SU-DHL-6 (cell line): ENCODE measurements around the gene GKN2.

Experiments used
- H2AFZ ChIP-seq: fragments of 200-600 bp; sonication (generic); 2 replicates; pipeline ENCODE4 v1.6.1; 2014; ENCODE audit warnings: low read depth, mild to moderate bottlenecking, moderate library complexity, mixed read lengths, antibody characterized with exemption, low read length; ENCODE audit not compliant: severe bottlenecking
- H3F3A ChIP-seq: fragments of 200-600 bp; shearing (Covaris generic); 2 replicates; pipeline ENCODE4 v1.6.0; 2016; ENCODE audit warnings: antibody characterized with exemption, mild to moderate bottlenecking; ENCODE audit not compliant: insufficient read depth
- H3K27ac ChIP-seq: fragments of 200-600 bp; sonication (generic); 2 replicates; pipeline ENCODE4 v1.5.1; 2016; ENCODE audit warnings: low read depth, mild to moderate bottlenecking, low read length, moderate library complexity, mixed read lengths
- H3K27me3 ChIP-seq: fragments of 200-600 bp; sonication (generic), shearing (Covaris generic); 2 replicates; pipeline ENCODE4 v1.6.0; 2014; ENCODE audit warnings: mild to moderate bottlenecking, low read length
- H3K36me3 ChIP-seq: fragments of 200-600 bp; sonication (generic); 2 replicates; pipeline ENCODE4 v1.6.1; 2014; ENCODE audit warnings: mild to moderate bottlenecking, low read length, mixed read lengths
- H3K4me2 ChIP-seq: fragments of 300-600, 200-600 bp; shearing (Covaris generic), sonication (generic); 2 replicates; pipeline ENCODE4 v1.6.0; 2014; ENCODE audit warnings: low read length, low read depth, mild to moderate bottlenecking; ENCODE audit not compliant: poor library complexity, severe bottlenecking
- H3K4me3 ChIP-seq: fragments of 200-600 bp; sonication (generic); 2 replicates; pipeline ENCODE4 v1.5.1; 2014; ENCODE audit warnings: antibody characterized with exemption, low read length, mild to moderate bottlenecking, mixed read lengths; ENCODE audit not compliant: insufficient read depth, poor library complexity, severe bottlenecking
- H3K79me2 ChIP-seq: fragments of 200-600 bp; sonication (generic); 2 replicates; pipeline ENCODE4 v1.6.1; 2014; ENCODE audit warnings: mild to moderate bottlenecking, low read length, moderate library complexity; ENCODE audit not compliant: insufficient read depth
- H3K9ac ChIP-seq: fragments of 200-600 bp; sonication (generic); 2 replicates; pipeline ENCODE4 v1.7.0; 2014; ENCODE audit warnings: mild to moderate bottlenecking, low read length
- H3K9me2 ChIP-seq: fragments of 200-600 bp; sonication (generic); replicated peaks from 2 replicates; pipeline ENCODE4 v1.6.1; 2014; ENCODE audit warnings: low read length; ENCODE audit not compliant: insufficient read depth
- H3K9me3 ChIP-seq: fragments of 200-600 bp; sonication (generic); 2 replicates; pipeline ENCODE4 v1.6.1; 2014; ENCODE audit warnings: low read length, mixed read lengths; ENCODE audit not compliant: insufficient read depth
- H4K20me1 ChIP-seq: fragments of 200-600 bp; sonication (generic); 2 replicates; pipeline ENCODE4 v1.6.1; 2014; ENCODE audit warnings: low read depth, mild to moderate bottlenecking, antibody characterized with exemption, low read length, moderate library complexity, mixed read lengths
- EZH2phosphoT487 ChIP-seq: fragments of 200-600 bp; sonication (generic), shearing (Covaris generic); conservative IDR thresholded peaks from 2 replicates; pipeline ENCODE4 v1.6.1; 2018; ENCODE audit warnings: mild to moderate bottlenecking, antibody characterized with exemption, low read length, moderate library complexity, mixed read lengths
- TF ChIP-seq, protein P1 (sequence below): fragments of 200-600 bp; sonication (generic); IDR thresholded peaks from one replicate; pipeline ENCODE4 v1.5.1; 2017; ENCODE audit warnings: antibody characterized with exemption, mild to moderate bottlenecking, low read length, moderate library complexity; ENCODE audit not compliant: insufficient read depth, poor library complexity, severe bottlenecking

Gene GKN2

DNA sequence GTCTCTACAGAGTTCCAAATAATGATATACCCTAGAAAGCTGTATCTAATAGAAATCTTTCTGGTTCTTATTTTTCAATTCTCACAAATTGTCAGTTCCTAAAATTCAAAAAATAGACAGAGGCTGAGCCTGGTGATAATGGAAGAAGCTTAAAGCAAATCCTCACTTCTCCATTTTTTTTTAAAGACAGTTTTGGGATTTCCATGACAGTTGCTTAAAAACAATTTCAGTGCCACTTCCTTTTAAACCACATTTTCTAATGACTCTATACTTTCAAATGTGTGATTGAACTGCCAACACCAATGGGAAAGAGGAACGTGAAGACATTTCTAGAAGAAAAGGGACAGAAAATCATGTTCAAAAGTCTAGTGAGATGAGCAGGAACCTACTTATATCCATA lies 4.0 kb downstream of the GKN2 start:
- Histone ChIP-seq H3K36me3 (no peaks in the 10 kb centered on the region), H3F3A (no peaks in the 10 kb centered on the region), H3K9me3 (no peaks in the 10 kb centered on the region), H3K4me3 (no peak overlapping the region), H3K9me2 (no peaks in the 10 kb centered on the region), H3K27ac (no peak overlapping the region), H2AFZ (no peak overlapping the region), H4K20me1 (no peaks in the 10 kb centered on the region), H3K4me2 (no peak overlapping the region), H3K79me2 (no peaks in the 10 kb centered on the region), H3K9ac (no peak overlapping the region), H3K27me3 (no peaks in the 10 kb centered on the region)
- TF ChIP-seq EZH2phosphoT487 = no peak
- TF ChIP-seq, protein P1, sequence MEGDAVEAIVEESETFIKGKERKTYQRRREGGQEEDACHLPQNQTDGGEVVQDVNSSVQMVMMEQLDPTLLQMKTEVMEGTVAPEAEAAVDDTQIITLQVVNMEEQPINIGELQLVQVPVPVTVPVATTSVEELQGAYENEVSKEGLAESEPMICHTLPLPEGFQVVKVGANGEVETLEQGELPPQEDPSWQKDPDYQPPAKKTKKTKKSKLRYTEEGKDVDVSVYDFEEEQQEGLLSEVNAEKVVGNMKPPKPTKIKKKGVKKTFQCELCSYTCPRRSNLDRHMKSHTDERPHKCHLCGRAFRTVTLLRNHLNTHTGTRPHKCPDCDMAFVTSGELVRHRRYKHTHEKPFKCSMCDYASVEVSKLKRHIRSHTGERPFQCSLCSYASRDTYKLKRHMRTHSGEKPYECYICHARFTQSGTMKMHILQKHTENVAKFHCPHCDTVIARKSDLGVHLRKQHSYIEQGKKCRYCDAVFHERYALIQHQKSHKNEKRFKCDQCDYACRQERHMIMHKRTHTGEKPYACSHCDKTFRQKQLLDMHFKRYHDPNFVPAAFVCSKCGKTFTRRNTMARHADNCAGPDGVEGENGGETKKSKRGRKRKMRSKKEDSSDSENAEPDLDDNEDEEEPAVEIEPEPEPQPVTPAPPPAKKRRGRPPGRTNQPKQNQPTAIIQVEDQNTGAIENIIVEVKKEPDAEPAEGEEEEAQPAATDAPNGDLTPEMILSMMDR = no peak

DNA sequence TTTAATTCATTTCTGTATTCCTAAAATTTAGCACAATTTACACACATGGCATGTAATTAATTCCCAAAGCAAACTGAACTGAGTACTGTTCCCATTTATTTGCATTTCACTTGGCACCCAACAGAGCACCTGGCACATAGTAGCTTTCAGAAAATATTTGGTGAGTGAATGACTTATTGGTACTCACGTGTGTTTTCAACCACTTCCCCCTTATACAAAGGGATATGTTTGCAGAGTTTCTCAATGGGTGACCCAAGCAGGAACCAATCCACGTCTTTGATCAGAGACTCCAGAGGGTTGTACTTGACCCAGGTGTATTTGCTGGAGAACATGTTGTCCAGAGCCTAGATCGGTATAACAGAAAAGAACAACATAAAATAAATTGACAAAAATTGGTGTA lies 6.6 kb downstream of the GKN2 start:
- Histone ChIP-seq H3K9ac (no peak overlapping the region), H3K4me3 (no peak overlapping the region), H3K4me2 (no peak overlapping the region), H4K20me1 (no peaks in the 10 kb centered on the region), H3F3A (no peaks in the 10 kb centered on the region), H3K79me2 (no peaks in the 10 kb centered on the region), H3K9me3 (no peaks in the 10 kb centered on the region), H2AFZ (no peak overlapping the region), H3K36me3 (no peaks in the 10 kb centered on the region), H3K27me3 (no peaks in the 10 kb centered on the region), H3K27ac (no peak overlapping the region), H3K9me2 (no peaks in the 10 kb centered on the region)
- no peak for TF ChIP-seq EZH2phosphoT487
- TF ChIP-seq, protein P1 = no peak

DNA sequence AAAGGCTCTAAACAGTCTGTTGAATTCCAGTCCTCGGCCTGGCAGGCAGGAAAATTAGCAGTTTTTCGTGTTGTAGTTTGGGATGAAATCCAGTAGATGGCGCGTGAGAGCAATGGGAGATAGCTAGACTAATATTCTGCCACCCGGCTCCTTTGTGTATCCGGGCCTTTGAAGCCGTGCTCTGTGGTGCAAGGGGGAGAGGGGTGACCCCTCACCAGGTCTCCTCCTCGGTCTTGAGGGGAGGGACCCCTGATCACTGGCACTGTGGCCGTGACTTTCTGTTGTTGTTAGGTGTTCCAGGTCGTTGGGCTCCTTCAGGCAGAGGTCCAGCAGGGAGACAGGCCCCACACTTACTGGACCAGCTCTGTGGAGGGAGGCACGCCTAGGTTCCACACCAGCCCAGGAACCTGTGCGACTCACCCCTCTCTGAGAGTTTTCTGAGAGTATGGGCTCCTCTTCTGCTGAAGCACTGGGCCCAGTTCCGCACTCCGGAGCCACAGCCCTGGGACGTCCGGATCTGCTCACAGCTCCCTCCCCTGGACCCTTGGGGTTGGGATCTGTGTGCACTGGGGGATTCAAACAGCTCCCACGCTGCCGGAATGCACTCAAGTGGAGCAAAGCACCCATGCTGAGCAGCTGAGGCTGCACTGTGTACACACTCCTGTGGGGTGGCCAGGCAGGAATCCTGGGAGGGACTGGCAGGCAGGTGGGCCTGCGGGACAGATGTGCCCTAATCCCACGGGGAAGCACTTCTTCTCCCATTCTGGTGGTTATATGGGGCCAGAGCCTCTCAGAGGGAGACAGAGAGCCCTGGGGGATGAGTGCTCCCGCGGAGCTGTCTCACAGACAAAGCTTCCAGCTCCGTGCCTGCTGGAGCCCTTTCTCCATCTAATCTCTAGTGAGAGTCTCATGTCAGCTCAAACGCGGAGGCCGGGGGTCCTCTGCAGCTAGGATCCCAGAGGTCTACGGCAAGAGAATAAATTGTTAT lies 8.8 kb downstream of the GKN2 start:
- Histone ChIP-seq H3K9ac (no peak overlapping the region), H3K4me3 (no peak overlapping the region)

More for the DNA sequence above, 8.8 kb downstream of the GKN2 start:
- no peaks in the 10 kb centered on the region for H4K20me1 ChIP-seq
- no peaks in the 10 kb centered on the region for H3K9me3 ChIP-seq
- peak overlapping the region; percentile 20 for H2AFZ ChIP-seq
- TF ChIP-seq, protein P1 = peak; percentile 78
- no peak for TF ChIP-seq EZH2phosphoT487
- no peak overlapping the region for H3K4me2 ChIP-seq
- H3K79me2 ChIP-seq = no peaks in the 10 kb centered on the region
- H3K9me2 ChIP-seq = no peaks in the 10 kb centered on the region
- no peaks in the 10 kb centered on the region for H3K36me3 ChIP-seq
- H3F3A ChIP-seq = no peaks in the 10 kb centered on the region
- H3K27me3 ChIP-seq = no peaks in the 10 kb centered on the region
- no peak overlapping the region for H3K27ac ChIP-seq
